CMK (cell line): Measurements from ENCODE around the gene FPR1.

Experiments
- DNase-seq: peaks from one replicate; pipeline ENCODE4 v3.0.0-alpha.2; 2010; ENCODE audit warnings: low read depth

The FPR1 gene, protein sequence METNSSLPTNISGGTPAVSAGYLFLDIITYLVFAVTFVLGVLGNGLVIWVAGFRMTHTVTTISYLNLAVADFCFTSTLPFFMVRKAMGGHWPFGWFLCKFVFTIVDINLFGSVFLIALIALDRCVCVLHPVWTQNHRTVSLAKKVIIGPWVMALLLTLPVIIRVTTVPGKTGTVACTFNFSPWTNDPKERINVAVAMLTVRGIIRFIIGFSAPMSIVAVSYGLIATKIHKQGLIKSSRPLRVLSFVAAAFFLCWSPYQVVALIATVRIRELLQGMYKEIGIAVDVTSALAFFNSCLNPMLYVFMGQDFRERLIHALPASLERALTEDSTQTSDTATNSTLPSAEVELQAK

GRCh38 chr19:51751655-51752054, at the start of gene FPR1:
Gene FPR1, minus strand, starts transcription at chr19:51751878. Its CDS starts 4,884 bp downstream, at chr19:51746994.
- no peak for DNase-seq

DNA sequence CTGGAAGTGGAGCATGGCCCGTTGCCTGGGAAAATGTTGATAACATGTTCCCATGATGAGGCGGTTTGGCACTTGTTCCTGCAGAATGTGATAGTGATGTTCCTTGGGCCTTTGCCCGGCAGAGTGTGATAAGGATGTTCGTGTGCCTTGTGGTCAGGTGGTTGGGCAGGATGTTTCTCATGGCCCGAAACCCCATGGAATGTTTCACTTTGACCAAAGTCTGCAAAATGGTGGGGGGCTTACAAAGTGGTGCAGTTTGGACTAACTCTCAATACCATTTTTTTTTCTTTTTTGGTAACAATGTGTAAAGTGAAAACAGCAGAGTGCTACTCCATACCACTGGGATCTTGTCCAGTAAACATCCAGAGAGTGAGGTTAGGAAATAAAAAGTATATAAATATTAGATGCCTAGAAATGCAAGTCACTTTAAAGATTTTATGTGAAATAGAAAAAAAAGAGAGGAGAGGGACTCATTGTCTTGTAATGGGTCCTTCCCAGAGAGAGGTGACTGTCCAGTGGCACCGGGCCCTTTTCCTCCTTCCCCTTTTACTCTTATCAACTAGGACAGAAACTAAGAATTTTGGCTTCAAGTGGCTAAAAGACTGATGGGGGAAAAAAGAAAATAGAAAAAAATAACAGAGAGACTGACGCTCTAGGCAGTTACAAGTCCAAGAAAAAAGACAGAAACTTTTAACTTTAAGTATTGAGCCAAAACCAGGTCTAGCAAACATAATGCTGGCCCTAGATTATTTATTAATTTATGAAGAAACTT, 49.0 kb upstream of the FPR1 start:
- peak; percentile 97 for DNase-seq

DNA sequence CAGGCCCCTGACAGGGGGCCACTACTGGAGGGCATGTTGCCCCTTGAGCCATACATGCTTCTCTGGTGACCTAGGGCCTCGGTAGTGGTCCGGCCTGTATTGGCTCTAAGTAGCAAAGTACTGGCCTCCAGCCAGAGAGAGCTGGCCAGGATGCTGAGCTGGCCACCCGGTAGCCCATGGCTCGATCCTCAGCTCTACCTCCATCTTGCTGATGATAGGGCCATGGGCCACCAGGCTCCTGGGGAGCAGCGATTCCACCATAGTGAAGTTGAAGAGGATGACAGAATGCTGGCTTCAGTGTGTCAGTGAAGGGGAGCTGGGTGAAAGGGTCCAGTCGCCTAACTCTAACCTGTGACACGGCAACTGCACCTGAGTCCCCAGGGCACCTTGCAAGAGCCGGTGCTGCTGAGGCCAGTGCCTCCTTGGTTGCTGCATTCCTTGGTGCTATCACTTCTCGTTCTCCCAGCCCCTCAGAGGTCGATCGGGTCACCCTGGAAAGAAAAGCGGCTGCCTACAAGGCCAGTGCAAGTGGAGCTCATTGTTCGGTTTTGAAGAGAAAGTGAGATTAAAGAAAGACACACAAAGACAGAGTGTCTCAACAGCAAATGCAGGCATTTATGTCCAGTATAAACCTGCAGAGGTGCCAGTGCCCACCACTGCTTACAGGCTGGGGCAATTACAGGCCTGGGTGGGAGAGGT, 48.2 kb upstream of the FPR1 start:
- no peak for DNase-seq

DNA sequence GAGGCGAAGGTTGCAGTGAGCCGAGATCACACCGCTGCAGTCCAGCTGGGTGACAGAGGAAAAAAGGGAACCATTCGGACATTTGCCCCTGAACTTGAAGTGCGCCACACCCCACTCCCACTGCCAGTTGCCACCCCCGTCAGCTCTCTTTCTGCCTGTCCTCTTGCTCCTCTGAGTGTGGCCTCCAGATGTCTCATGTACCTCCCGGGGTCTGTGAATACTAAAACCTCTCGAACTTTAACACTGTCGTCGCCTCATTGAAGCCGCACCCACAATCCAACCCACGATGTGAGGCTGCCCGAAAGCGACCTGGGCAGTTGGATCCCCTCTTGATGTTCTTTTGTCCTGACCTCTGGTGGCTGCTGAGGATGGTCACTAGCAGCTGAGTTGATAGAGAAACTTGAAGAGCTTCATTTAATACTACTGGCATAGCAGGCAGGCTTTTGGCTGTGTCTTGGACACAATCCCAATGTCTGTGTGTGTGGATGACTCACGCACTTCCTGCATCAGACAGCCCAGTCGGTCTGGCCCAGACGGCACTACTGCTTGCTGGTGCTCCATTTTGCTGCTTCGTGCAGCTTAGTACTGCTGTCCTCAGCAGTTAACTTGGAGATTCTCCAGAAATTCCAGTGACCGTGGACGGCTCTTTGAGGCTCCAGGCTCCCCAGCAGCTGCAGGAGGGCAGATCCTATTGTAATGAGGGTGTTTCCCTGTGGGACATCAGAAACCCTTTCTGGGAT, 47.5 kb upstream of the FPR1 start:
- peak; percentile 68 for DNase-seq

DNA sequence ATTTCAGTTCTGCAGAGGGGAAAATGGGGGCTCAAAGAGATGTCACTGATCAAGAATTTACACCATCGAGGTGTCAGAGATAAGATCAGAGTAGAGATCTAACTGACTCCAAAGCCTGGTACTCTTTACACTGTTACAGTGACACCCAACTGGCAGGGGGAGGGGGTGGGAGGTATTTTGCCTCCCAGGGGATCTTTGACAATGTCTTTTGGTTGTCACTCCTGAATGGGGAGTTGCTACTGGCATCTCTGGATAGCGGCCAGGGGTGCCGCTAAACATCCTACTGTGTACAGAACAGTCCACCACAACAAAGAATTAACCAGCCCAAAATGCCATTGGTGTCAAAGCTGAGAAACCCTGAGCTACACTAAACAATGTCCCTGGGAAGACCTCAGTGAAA, 46.4 kb upstream of the FPR1 start:
- no peak for DNase-seq

DNA sequence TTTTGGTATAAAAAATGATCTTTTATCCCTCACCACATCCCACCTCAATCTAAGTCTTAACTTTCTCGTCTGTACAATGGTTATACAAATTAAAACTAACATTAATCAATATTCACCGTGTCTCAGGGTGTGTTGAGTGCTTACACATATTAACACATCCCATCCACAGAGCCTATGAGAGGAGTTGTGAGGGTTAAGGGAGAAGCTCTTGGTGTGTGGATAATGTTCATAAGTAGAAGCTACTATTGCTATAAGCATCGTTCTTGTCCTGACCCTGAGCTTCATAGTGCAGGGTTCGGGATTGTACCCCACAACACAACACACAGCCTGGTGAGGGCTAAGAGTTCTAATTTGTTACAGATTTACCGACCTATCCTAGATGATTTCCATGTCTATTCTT, 45.8 kb upstream of the FPR1 start:
- no peak for DNase-seq

- DNase-seq: peak; percentile 64
Observed at GRCh38 chr19:51796195-51796679, 44.6 kb upstream of the FPR1 start.

DNA sequence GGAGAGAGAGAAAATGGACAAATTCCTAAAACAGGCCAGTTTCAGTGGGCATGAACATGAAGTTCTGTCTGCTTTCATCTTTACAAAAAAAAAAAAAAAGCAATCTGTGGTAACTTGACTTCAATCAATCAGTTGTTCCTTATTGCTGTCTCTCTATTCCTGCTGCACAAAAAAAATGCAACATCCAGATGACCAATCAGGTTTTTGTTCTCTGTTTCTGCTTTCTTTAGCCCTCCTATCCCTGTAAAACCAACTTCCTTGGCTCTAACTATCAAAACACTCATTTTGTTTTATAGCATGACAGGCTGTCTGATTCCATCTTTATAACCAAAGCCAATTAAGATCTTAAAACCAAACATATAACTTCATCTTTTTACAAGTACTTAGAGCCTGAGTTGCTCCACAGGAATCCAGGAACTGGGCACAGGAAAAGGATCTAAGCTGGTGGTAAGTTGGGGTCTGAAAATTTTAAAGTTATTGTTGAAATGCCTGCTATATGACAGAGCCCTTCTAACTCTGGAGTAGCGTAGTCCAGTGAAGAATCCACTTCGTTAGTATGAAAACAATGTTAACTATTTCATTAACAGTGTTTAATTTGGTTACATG, 43.3 kb upstream of the FPR1 start, which contains the start of gene FPR3:
Gene FPR3, plus strand, starts transcription at position 273 of the 606 bp plus-strand sequence. CDS start 28,592 bp downstream, outside the sequence.
- DNase-seq: no peak

- DNase-seq: no peak
Observed at GRCh38 chr19:51793994-51794393, 42.3 kb upstream of the FPR1 start.

GRCh38 chr19:51792932-51793331, 41.3 kb upstream of the FPR1 start:
- no peak for DNase-seq

DNA sequence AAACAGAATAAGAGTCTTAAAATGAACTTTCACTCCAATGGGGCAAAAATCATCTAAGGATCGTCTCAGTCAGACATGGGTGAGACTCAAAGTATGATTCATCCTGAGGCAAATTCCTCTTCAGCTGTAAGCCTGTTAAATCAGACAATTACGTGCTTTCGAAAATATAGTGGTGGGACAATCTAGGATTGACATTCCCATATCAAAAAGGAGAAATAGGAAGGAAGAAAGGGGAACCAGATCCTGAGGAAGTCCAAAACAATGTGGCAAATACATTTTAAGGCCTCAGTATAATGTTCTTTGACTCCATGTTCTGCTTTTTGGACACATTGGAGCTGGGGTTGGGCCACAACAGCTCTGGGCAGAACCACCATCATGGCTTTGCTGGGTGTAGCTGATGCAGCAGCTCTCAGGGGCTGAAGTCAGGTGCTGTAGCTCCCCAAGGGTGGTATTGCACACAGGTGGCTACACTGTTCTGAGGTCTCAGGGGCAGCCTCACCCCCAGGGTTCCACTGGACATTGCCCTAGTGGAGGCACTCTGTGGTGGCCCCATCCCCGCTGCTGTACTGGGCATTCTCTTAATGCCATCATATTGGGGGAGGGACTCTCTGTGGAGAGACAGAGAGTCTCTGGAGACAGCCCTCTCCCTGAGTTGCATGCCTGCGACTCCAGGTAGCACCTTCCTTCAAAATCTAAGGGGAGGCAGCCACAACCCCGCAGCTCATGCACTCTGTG, 37.5 kb upstream of the FPR1 start:
- DNase-seq: no peak

- DNase-seq: no peak
Observed at GRCh38 chr19:51788029-51788428, 36.4 kb upstream of the FPR1 start.

DNA sequence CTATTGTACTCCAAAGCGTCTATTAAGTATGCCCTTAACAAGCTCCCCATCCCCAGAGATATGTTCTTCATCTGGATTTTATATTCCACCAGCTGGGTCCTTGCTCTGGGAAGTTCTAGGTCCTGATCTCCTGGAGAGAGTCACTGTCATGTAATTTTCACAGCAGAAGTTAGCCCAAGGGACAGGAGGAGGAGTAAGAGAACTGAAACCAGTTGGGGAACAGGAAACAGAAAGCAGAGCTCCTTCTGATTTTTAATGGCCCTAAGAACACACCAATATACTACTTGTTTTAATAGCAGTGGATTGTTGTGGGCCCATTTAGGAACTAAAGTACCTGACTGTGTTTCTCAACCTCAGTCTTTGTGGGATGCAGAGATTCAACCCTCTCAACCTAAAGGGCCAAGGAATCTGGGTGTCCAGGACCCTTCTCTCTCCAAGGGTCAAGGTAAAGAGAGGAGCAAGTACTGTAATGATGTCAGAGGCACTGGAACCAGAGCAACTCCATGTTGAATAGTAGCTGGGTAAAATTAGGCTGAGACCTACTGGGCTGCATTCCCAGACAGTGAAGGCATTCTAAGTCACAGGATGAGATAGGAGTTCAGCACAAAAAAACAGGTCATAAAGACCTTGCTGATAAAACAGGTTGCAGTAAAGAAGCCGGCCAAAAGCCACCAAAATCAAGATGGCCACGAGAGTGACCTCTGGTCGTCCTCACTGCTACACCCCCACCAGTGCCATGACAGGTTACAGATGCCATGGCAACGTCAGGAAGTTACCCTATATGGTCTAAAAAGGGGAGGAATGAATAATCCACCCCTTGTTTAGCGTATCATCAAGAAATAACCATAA, 35.2 kb upstream of the FPR1 start:
- no peak for DNase-seq

GRCh38 chr19:51784922-51785690, 33.4 kb upstream of the FPR1 start:
- no peak for DNase-seq

- DNase-seq: no peak
Observed at GRCh38 chr19:51784109-51784785, 32.6 kb upstream of the FPR1 start.

DNA sequence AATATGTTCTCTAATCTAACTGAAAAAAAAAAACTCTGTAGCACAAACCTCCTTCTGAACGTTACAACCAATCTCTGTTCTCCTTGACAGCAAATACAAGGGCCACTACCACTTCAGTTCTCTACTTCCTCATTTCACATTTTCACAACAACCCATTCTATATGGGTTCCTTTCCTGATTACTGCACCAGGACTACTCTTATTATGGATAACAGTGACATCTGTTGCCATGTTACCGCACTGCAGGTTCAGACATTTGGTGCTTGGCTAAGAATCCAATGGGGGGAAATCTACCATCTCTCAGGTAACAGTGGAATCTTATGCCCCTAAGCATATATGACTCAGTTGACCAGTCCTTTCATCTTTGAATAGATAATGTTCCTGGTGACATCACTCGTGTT, 31.7 kb upstream of the FPR1 start:
- DNase-seq: no peak

DNA sequence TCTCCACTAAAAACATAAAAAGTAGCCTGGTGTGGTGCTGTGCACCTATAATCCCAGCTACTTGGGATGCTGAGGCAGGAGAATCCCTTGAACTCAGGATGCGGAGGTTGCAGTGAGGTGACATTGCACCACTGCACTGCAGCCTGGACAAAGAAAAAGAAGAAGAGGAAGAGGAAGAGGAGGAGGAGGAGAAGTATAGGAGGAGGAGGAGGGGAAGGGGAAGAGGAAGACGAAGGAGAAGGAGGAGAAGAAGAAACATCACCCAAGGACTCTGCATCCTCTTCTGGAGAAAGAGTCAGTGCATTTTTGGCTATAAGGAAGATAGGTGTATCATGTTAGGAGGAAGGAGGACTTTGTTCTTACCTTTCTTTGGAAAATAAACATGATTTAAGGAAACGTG, 30.3 kb upstream of the FPR1 start:
- no peak for DNase-seq

- DNase-seq: no peak
Observed at GRCh38 chr19:51780270-51780669, 28.6 kb upstream of the FPR1 start.
